ENCODE data around the gene BARD1.
A peak's percentile ranks its signal among the peaks of the same experiment; 100 is the strongest.

The BARD1 gene

GRCh38 chr2:214836568-214836967 lies 27.1 kb upstream of the BARD1 start:
- TF ChIP-seq, protein P1, sequence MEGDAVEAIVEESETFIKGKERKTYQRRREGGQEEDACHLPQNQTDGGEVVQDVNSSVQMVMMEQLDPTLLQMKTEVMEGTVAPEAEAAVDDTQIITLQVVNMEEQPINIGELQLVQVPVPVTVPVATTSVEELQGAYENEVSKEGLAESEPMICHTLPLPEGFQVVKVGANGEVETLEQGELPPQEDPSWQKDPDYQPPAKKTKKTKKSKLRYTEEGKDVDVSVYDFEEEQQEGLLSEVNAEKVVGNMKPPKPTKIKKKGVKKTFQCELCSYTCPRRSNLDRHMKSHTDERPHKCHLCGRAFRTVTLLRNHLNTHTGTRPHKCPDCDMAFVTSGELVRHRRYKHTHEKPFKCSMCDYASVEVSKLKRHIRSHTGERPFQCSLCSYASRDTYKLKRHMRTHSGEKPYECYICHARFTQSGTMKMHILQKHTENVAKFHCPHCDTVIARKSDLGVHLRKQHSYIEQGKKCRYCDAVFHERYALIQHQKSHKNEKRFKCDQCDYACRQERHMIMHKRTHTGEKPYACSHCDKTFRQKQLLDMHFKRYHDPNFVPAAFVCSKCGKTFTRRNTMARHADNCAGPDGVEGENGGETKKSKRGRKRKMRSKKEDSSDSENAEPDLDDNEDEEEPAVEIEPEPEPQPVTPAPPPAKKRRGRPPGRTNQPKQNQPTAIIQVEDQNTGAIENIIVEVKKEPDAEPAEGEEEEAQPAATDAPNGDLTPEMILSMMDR (IDR thresholded peaks at IDR 0.05; ENCODE audit: borderline replicate concordance, control extremely low read depth, extremely low read depth, insufficient read depth, missing control alignments) = no peak
- in situ Hi-C loops (cut with MboI; ENCODE audit: low sequenced_read_pairs, unreplicated experiment) = no loop called here
- no peak for DNase-seq (ENCODE audit: low spot score)

DNA sequence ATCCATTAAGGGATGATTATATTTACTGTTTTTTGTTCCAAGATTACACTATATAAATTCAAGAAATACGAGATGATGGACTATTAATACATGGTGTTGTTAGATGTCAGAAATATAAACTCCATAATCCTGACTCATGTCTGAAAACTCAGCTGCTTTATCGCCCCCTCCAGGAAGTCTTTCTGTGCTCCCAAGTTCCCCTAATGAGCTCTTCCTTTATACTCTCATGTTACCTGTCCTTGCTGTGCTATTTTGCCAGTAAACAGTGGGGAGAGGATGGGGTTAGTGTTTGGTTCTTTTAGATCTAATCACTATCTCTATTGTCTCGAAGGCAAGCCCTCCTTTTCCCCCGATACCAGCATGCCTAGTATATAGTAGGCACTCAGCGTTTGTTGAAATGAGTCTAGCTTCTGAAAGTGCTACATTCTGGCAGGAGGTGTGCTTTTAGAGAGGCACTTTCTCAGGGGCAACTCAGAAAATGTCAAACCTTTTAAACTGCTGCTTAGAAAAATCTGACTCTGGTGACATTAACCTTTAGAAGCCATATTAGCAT lies 21.4 kb upstream of the BARD1 start:
- TF ChIP-seq, protein P1 (IDR thresholded peaks at IDR 0.05; ENCODE audit: borderline replicate concordance, control extremely low read depth, extremely low read depth, insufficient read depth, missing control alignments) = peak; percentile 6
- no peak for DNase-seq (ENCODE audit: low spot score)
- in situ Hi-C loops (cut with MboI; ENCODE audit: low sequenced_read_pairs, unreplicated experiment) = no loop called here

DNA sequence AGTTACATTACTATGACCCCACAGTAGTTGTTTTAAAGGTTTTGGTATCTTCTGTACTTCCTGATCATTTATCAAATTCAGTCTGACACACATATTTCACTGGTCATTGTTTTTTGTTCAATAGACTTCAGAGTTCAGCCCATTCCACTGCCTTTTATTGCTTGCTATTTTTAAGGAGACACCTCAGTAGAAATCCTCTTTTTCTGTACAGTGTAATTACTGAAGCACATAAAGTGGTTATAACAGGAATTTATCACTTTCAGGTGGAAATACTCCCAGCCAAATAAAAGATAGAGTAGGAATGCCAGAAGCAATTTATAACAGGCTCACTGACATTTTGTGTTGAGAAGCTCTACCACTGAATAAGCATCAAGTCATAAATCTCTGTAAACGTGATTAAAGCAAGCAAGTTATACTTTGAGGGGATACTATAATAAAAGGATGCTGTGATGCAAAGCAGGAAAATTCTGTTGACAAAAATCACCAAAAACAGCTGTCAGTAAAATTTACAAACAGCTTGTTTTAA lies 6.6 kb upstream of the BARD1 start:
- TF ChIP-seq, protein P1 (IDR thresholded peaks at IDR 0.05; ENCODE audit: borderline replicate concordance, control extremely low read depth, extremely low read depth, insufficient read depth, missing control alignments) = no peak
- in situ Hi-C loops (cut with MboI; ENCODE audit: low sequenced_read_pairs, unreplicated experiment) = no loop called here
- no peak for DNase-seq (ENCODE audit: low spot score)

DNA sequence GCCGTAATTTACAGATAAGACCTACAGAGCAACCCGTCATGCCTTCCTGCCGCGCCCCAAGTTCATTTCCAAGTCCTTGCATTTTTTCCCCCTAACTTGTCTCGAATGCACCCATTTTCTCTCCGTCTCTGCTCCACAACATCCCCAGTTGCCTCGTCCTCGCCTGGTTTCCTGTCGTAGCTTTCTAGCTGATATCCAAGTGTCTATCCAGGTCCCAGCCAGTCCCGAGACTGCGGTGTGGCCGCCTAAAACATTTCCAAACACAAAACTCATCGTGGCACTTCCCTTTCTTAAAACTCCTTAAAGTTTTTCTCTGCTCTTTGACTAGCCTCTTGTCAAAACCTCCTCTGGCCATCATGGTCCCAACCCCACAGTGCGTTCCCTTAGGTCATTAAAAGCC lies 1.2 kb upstream of the BARD1 start:
- TF ChIP-seq, protein P1 (IDR thresholded peaks at IDR 0.05; ENCODE audit: borderline replicate concordance, control extremely low read depth, extremely low read depth, insufficient read depth, missing control alignments) = no peak
- in situ Hi-C loops (cut with MboI; ENCODE audit: low sequenced_read_pairs, unreplicated experiment) = no loop called here
- DNase-seq (ENCODE audit: low spot score) = no peak

DNA sequence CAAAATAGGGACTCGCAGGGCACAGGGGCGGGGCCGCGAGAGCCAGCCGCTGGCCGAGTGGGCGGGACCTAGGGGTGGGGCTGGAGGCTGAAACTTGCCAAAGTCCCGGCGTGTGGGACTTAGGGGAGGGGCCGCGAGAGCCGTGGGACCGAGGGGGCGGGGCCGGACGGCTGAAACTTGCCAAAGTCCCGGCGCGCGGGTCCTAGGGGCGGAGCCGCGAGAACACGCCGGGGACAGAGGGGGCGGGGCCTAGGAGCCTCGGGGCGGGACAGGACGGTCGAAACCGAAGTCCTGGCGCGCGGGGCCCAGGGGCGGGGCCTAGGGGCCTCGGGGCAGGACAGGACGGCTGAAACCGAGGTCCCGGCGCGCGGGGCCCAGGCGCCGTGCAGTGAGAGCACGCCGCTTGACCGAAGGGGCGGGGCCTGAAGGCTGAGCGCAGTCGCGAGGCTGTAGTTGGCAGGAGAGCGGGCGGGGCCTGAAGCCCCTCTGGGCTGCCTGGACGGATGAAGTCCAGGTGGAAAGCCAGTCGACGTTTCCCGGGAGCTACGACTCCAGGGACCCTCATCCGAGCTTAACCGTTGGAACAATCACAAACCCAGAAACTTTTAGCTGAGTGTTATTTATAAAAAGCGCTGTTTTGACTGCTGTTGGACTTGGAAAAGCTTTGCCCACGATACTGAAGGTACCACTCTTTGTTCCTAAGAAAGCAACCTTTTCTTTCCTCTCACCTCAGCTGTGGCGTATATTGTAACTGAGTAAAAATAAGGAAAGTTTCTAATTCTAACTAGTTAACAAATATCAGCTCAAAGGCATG lies 475 bp upstream of the BARD1 start:
- DNase-seq (ENCODE audit: low spot score) = peak; percentile 98
- in situ Hi-C loops (cut with MboI; ENCODE audit: low sequenced_read_pairs, unreplicated experiment) = no loop called here
- TF ChIP-seq, protein P1 (IDR thresholded peaks at IDR 0.05; ENCODE audit: borderline replicate concordance, control extremely low read depth, extremely low read depth, insufficient read depth, missing control alignments) = no peak

- TF ChIP-seq, protein P1 (IDR thresholded peaks at IDR 0.05; ENCODE audit: borderline replicate concordance, control extremely low read depth, extremely low read depth, insufficient read depth, missing control alignments) = no peak
- no peak for DNase-seq (ENCODE audit: low spot score)
- in situ Hi-C loops (cut with MboI; ENCODE audit: low sequenced_read_pairs, unreplicated experiment) = no loop called here
Observed at GRCh38 chr2:214807653-214808052, 1.8 kb downstream of the BARD1 start.
